Lung (tissue), 12 donors: Measurements from ENCODE around the gene ATPAF1. TPM values are rescaled to one million over a fixed set of nuclear protein-coding genes. Genes with fewer than 3 reads are reported as not detected.

Experiments
- ATAC-seq: fragments of 200-7000 bp; cut with Tn5 transposase; one replicate; pipeline ENCODE4 v1.9.1; 2020; ENCODE audit warnings: moderate number of reproducible peaks; ENCODE audit not compliant: insufficient read depth, low FRiP score
- DNase-seq, 3 donors: peaks; one replicate each; pipeline ENCODE4 v3.0.0-alpha.2; 2013 to 2017
- H3K27ac ChIP-seq, 2 donors: one replicate each; pipeline ENCODE4 v1.5.1; 2013; ENCODE audit warnings: mild to moderate bottlenecking in 2 of 2, moderate library complexity in 2 of 2, control low read depth in 1 of 2, inconsistent platforms in 1 of 2, low read depth in 1 of 2, low read length in 1 of 2
- H3K27me3 ChIP-seq, 3 donors: one replicate each; pipeline ENCODE4 v1.5.1; 2013; ENCODE audit warnings: low read length in 2 of 3; ENCODE audit not compliant: control insufficient read depth in 3 of 3, insufficient read depth in 3 of 3
- H3K36me3 ChIP-seq, 4 donors: one replicate each; pipeline ENCODE4 v1.5.1; 2013; ENCODE audit warnings: low read length in 4 of 4, mild to moderate bottlenecking in 1 of 4, moderate library complexity in 1 of 4; ENCODE audit not compliant: control insufficient read depth in 4 of 4, insufficient read depth in 4 of 4
- H3K4me1 ChIP-seq, 5 donors: one replicate each; pipeline ENCODE4 v1.5.1; 2013; ENCODE audit warnings: low read length in 5 of 5, mild to moderate bottlenecking in 2 of 5, moderate library complexity in 1 of 5; ENCODE audit not compliant: control insufficient read depth in 5 of 5, insufficient read depth in 5 of 5
- H3K4me3 ChIP-seq: one replicate; pipeline ENCODE4 v1.5.1; 2013; ENCODE audit warnings: mild to moderate bottlenecking, control low read depth, moderate library complexity
- H3K9ac ChIP-seq, 2 donors: one replicate each; pipeline ENCODE4 v1.5.1; 2013; ENCODE audit warnings: low read length in 2 of 2, control low read depth in 1 of 2; ENCODE audit not compliant: insufficient read depth in 1 of 2
- H3K9me3 ChIP-seq, 4 donors: one replicate each; pipeline ENCODE4 v1.5.1; 2013; ENCODE audit warnings: low read length in 3 of 4, mild to moderate bottlenecking in 1 of 4, moderate library complexity in 1 of 4; ENCODE audit not compliant: control insufficient read depth in 4 of 4, insufficient read depth in 3 of 4
- WGBS, 2 donors: extraction: QIAGEN DNeasy Blood & Tissue Kit; methylation state at CpG; one replicate each; pipeline ENCODE4 v1.1.7; 2013; 5-methylcytosine and 5-hydroxymethylcytosine counted together
- polyA plus RNA-seq, 2 donors: library from polyadenylated mRNA; stranded (reverse); fragments of 200-250 nt; gene quantifications; one replicate each; pipeline ENCODE4 v1.2.1, GENCODE V29; 2013
- total RNA-seq, 2 donors: library from RNA; depleted of rRNA in 1 of 2; stranded (reverse); fragments of >200 nt in 1 of 2; gene quantifications; one replicate each; pipeline ENCODE4 v1.2.1, GENCODE V29; 2014 to 2021
- TF ChIP-seq, protein P1 (sequence below): IDR thresholded peaks from 2 replicates; pipeline ENCODE4 v1.5.1; 2012; ENCODE audit warnings: mild to moderate bottlenecking; ENCODE audit errors: control extremely low read depth, extremely low read depth
- donor health status: control.
- donor health status: control.
- donor health status: Bipolar disorder and iron deficiency.
- donor health status: healthy.
- donor health status: DM: yes; HTN: yes; CAD: no.

The ATPAF1 gene
- total and polyA plus RNA-seq, 4 donors = 23.1 to 42.3 (median 36.6) TPM

DNA sequence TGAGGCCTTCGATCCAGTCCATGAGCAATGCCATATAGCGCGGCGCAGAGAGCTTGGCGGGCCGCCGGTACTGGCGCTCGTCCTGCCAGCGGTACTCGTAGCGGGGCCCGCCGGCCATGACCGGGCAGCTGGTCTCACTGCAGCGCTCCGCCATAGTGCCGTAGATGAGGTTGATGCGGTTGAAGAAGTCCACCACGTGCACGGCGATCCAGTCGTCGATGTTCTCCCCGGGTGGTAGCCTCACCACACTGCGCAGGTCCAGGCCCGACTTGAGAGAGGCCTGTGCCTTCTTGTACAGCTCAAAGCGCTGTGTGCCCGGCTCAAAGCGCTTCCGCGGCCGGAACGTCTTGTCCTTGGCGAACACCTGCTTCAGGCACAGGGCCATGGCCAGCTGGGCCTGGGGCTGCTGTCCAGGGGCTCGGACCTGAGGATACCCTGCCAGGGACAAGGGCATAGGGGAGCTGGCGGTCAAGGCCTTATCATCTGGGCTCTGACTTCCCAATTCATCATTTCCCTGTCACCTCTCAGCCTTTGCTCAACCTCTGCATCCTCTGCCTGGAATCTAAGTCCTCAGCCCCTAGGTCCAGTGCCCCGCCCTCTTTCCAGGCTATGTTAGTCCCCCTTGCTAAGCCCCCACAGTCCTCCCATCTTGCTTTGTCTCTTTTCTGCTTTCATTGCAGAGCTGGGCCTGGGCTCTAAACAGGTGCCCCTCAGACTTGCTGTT, 55.1 kb downstream of the ATPAF1 start:
- H3K27me3 ChIP-seq = no peaks in the 10 kb centered on the region
- peaks cover 0 to 32% (median 8%) of the 10 kb centered on the region in 4 donors for H3K36me3 ChIP-seq
- no peak overlapping the region for H3K9ac ChIP-seq
- peaks cover 0 to 39% (median 13%) of the 10 kb centered on the region in 5 donors for H3K4me1 ChIP-seq
- no peak overlapping the region for H3K4me3 ChIP-seq
- ATAC-seq (no peak), DNase-seq (no peak)
- 91 to 96% methylated on average over 38 of the region's 38 CpGs for WGBS, 2 donors
- peak overlapping the region; percentile 3 to 68 for H3K27ac ChIP-seq
- TF ChIP-seq, protein P1, sequence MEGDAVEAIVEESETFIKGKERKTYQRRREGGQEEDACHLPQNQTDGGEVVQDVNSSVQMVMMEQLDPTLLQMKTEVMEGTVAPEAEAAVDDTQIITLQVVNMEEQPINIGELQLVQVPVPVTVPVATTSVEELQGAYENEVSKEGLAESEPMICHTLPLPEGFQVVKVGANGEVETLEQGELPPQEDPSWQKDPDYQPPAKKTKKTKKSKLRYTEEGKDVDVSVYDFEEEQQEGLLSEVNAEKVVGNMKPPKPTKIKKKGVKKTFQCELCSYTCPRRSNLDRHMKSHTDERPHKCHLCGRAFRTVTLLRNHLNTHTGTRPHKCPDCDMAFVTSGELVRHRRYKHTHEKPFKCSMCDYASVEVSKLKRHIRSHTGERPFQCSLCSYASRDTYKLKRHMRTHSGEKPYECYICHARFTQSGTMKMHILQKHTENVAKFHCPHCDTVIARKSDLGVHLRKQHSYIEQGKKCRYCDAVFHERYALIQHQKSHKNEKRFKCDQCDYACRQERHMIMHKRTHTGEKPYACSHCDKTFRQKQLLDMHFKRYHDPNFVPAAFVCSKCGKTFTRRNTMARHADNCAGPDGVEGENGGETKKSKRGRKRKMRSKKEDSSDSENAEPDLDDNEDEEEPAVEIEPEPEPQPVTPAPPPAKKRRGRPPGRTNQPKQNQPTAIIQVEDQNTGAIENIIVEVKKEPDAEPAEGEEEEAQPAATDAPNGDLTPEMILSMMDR = no peak
- H3K9me3 ChIP-seq = no peaks in the 10 kb centered on the region

DNA sequence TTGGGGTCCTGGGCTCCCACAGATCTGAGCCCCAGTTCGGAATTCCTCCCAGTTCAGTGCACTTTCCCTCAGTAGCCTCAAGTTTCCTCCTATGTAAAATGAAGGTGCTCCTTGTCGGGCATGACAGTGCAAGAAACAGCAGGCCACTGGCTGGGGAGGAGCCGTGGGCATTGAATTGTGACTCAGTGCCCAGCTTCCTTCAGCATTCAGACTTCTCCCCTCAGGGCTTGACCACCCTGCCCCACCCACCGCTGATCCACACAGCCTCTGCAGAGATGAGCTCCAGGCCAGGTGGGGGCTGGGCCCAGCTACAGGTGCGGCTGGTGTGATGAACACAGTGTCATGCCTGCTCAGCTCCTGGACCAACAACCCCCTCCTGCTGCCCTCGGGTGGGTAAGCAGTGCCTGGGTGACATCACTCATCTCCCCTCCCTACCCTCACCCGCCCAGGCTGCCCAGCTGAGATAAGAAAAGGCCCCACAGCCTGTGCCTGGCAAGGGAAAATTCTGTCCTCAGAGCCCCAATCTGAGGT, 56.4 kb downstream of the ATPAF1 start:
- peaks cover 0 to 36% (median 13%) of the 10 kb centered on the region in 5 donors for H3K4me1 ChIP-seq
- WGBS, 2 donors = 75 to 77% methylated on average over 7 of the region's 7 CpGs
- no peak overlapping the region for H3K4me3 ChIP-seq
- ATAC-seq (no peak), DNase-seq (no peak)
- no peak overlapping the region for H3K9ac ChIP-seq
- H3K27me3 ChIP-seq = no peaks in the 10 kb centered on the region
- H3K9me3 ChIP-seq = no peaks in the 10 kb centered on the region
- TF ChIP-seq, protein P1 = no peak
- no peak overlapping the region for H3K27ac ChIP-seq
- H3K36me3 ChIP-seq = peaks cover 0 to 34% (median 8%) of the 10 kb centered on the region in 4 donors

DNA sequence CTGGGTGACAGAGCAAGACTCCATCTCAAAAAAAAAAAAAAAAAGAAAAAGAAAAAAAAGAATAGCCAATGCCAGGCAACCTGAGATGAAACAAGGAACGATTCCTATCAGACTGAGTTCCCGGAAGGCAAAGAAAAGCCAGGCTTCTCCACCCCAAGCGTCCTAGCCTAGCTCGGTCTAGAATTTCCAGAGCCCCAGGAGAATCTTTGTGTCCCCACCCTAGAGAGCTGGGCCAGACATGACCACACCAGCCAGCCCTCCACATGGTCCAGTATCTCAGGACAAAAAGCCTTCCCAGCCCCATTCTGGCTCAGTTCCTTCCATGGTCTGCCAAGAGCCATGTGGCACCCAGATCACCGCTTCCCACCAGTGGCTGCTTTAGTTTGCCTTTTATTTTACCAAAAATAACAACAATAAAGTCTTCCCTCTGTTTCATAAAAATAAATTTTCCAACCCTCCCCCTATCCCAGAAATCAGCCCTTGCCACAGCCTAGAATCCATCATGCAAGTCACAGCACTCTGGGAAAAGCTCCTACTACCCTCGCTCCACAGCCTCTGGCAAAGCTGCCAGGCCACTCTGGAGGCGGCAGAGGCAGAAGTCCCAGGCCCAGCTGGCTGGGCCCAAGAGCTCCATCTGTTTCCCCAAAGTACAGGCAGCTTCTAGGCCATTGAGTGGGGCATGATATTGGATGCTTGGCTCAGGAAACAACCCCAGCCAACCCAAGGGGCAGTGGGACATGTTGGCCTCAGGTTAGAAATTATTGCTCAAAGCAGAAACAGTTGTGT, 60.6 kb downstream of the ATPAF1 start:
- no peak overlapping the region for H3K9ac ChIP-seq
- TF ChIP-seq, protein P1 = no peak
- no peak overlapping the region for H3K27ac ChIP-seq
- 90 to 94% methylated on average over 7 of the region's 7 CpGs for WGBS, 2 donors
- H3K27me3 ChIP-seq = no peaks in the 10 kb centered on the region
- DNase-seq (no peak), ATAC-seq (no peak)
- H3K36me3 ChIP-seq = peaks cover 0 to 31% (median 8%) of the 10 kb centered on the region in 4 donors
- H3K9me3 ChIP-seq = no peaks in the 10 kb centered on the region
- H3K4me3 ChIP-seq = no peak overlapping the region
- H3K4me1 ChIP-seq = peaks cover 0 to 13% (median 12%) of the 10 kb centered on the region in 5 donors
